Measurements from ENCODE around the gene ANKS1B. TPM values are rescaled to one million over a fixed set of nuclear protein-coding genes. Genes with fewer than 3 reads are reported as not detected.

Gene ANKS1B
- total and polyA plus RNA-seq, 2 of the 4 experiments (the other 2 are of a cell fraction): 0.17 to 0.18 TPM

- Histone ChIP-seq H3K27me3 (ENCODE audit: control insufficient read depth, insufficient read depth, low read length) (no peaks in the 10 kb centered on the region), H4K20me1 (ENCODE audit: insufficient read depth, low read length) (no peaks in the 10 kb centered on the region), H3K56ac (ENCODE audit: extremely low read depth, insufficient read depth, low read length) (no peak overlapping the region), H3K4me3 (ENCODE audit: insufficient read depth, low read depth, low read length) (no peak overlapping the region), H3K23ac (ENCODE audit: low read depth, low read length) (no peak overlapping the region), H2AFZ (replicated peaks; ENCODE audit: low read length, poor library complexity) (no peak overlapping the region), H2AK5ac (ENCODE audit: low read depth, low read length) (no peak overlapping the region), H3K4me1 (ENCODE audit: control insufficient read depth, insufficient read depth, low read length) (no peaks in the 10 kb centered on the region), H3K14ac (replicated peaks; ENCODE audit: low read depth, low read length) (no peak overlapping the region), H2BK15ac (ENCODE audit: low read depth, low read length) (no peak overlapping the region), H3K4me2 (ENCODE audit: low read depth, low read length) (no peak overlapping the region), H3K9me1 (ENCODE audit: insufficient read depth, low read length) (no peaks in the 10 kb centered on the region), H2AK9ac (replicated peaks; ENCODE audit: low read depth, low read length, poor library complexity) (no peak overlapping the region), H4K91ac (ENCODE audit: insufficient read depth, low read depth, low read length) (no peak overlapping the region), H3K9ac (ENCODE audit: low read depth, low read length) (no peak overlapping the region), H2BK20ac (ENCODE audit: low read depth, low read length) (no peak overlapping the region), H2BK120ac (ENCODE audit: low read depth, low read length) (no peak overlapping the region), H4K5ac (ENCODE audit: low read depth, low read length) (no peak overlapping the region), H3K27ac (ENCODE audit: insufficient read depth, low read length) (no peak overlapping the region), H3K79me1 (ENCODE audit: low read depth in 1 of 2, low read length in 2 of 2) (no peaks in the 10 kb centered on the region), H3K4ac (ENCODE audit: low read depth, low read length) (no peak overlapping the region), H3K36me3 (ENCODE audit: control insufficient read depth, insufficient read depth, low read length) (no peaks in the 10 kb centered on the region), H4K8ac (ENCODE audit: low read depth in 2 of 2, low read length in 2 of 2) (no peak overlapping the region), H2BK5ac (ENCODE audit: low read depth, low read length, poor library complexity, severe bottlenecking) (no peak overlapping the region), H3K9me3 (ENCODE audit: control insufficient read depth, insufficient read depth, low read length) (no peaks in the 10 kb centered on the region), H3K18ac (ENCODE audit: low read depth, low read length) (no peak overlapping the region)
- WGBS, 2 experiments (ENCODE audit: extremely low coverage in 2 of 2, insufficient read length in 1 of 2): no CpG with 5 or more reads among the region's 3 CpGs
- DNase-seq (no peak), ATAC-seq (ENCODE audit: low read depth) (no peak)
- intact Hi-C loops (cut with micrococcal nuclease) (loop anchor here (10.0 kb wide), 1 partner anchor 215 kb away; no protein-coding TSS in a partner anchor), dilution Hi-C loops (cut with HindIII; ENCODE audit: low sequenced_read_pairs, unreplicated experiment) (no loop called here), in situ Hi-C loops (cut with MboI; ENCODE audit: low sequenced_read_pairs) (no loop called here)
- BruUV-seq (replicated peaks): no TSS peak
- POLR2A ChIA-PET (ENCODE audit: unreplicated experiment): no interaction called here
- CTCF ChIA-PET: no interaction called here
- TF ChIP-seq SMC3 (IDR thresholded peaks at IDR 0.05; ENCODE audit: low read depth, low read length): no peak
- no peak for TF ChIP-seq MXI1 (IDR thresholded peaks at IDR 0.05; ENCODE audit: borderline replicate concordance, low read depth, low read length)
- no peak for TF ChIP-seq RFX5 (IDR thresholded peaks at IDR 0.05; ENCODE audit: low read depth, low read length)
- no peak for TF ChIP-seq USF2 (IDR thresholded peaks at IDR 0.05; ENCODE audit: low read depth, low read length)
- no peak for TF ChIP-seq RAD21 (IDR thresholded peaks at IDR 0.05; ENCODE audit: low read length)
- no peak for TF ChIP-seq CHD1 (IDR thresholded peaks at IDR 0.05; ENCODE audit: low read depth, low read length)
- no peak for TF ChIP-seq MAFK (IDR thresholded peaks at IDR 0.05; ENCODE audit: low read depth, low read length)
- no peak for TF ChIP-seq NFE2L2 (IDR thresholded peaks at IDR 0.05; ENCODE audit: low read depth, low read length)
- no peak for TF ChIP-seq POLR2A (IDR thresholded peaks at IDR 0.05; ENCODE audit: low read depth, low read length)
- no peak for TF ChIP-seq FOS (IDR thresholded peaks at IDR 0.05; ENCODE audit: low read depth, low read length)
- no peak for TF ChIP-seq MAZ (IDR thresholded peaks at IDR 0.05; ENCODE audit: borderline replicate concordance, low read depth, low read length)
- TF ChIP-seq, protein P1, sequence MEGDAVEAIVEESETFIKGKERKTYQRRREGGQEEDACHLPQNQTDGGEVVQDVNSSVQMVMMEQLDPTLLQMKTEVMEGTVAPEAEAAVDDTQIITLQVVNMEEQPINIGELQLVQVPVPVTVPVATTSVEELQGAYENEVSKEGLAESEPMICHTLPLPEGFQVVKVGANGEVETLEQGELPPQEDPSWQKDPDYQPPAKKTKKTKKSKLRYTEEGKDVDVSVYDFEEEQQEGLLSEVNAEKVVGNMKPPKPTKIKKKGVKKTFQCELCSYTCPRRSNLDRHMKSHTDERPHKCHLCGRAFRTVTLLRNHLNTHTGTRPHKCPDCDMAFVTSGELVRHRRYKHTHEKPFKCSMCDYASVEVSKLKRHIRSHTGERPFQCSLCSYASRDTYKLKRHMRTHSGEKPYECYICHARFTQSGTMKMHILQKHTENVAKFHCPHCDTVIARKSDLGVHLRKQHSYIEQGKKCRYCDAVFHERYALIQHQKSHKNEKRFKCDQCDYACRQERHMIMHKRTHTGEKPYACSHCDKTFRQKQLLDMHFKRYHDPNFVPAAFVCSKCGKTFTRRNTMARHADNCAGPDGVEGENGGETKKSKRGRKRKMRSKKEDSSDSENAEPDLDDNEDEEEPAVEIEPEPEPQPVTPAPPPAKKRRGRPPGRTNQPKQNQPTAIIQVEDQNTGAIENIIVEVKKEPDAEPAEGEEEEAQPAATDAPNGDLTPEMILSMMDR (conservative IDR thresholded peaks at IDR 0.05; ENCODE audit: low read depth, low read length): no peak
- TF ChIP-seq RCOR1 (IDR thresholded peaks at IDR 0.05; ENCODE audit: insufficient replicate concordance, low read length): no peak
- TF ChIP-seq BHLHE40 (IDR thresholded peaks at IDR 0.05; ENCODE audit: low read depth, low read length): no peak
- TF ChIP-seq ELK1 (IDR thresholded peaks at IDR 0.05; ENCODE audit: borderline replicate concordance, low read depth, low read length): no peak
- no peak for TF ChIP-seq CEBPB (IDR thresholded peaks at IDR 0.05; ENCODE audit: low read depth, low read length)
These were observed 1044.8 kb downstream of the ANKS1B start for GRCh38 chr12:98939926-98940325.

All from IMR-90 (cell line).